B cell (primary cell): ENCODE measurements around the gene ATP7B. TPM values are rescaled to one million over a fixed set of nuclear protein-coding genes. Genes with fewer than 3 reads are reported as not detected.

Source experiments
- ATAC-seq: fragments of 200-7000 bp; cut with Tn5 transposase; one replicate; pipeline ENCODE4 v1.10.0; 2021; ENCODE audit warnings: low read depth, mild to moderate bottlenecking, moderate number of reproducible peaks, moderate library complexity
- CTCF ChIA-PET: fragments of 350-600 bp; sonication (Branson Sonifier 250); formaldehyde crosslinking; loops from one replicate; lab custom pipeline; 2021; ENCODE audit warnings: antibody characterized with exemption, inconsistent platforms; lab: Charles Lee
- POLR2A ChIA-PET: fragments of 350-600 bp; sonication (Branson Sonifier 250); formaldehyde crosslinking; loops from one replicate; lab custom pipeline; 2021; ENCODE audit warnings: antibody characterized with exemption; lab: Charles Lee
- DNase-seq: peaks from one replicate; pipeline ENCODE4 v3.0.0; 2013
- H2AFZ ChIP-seq: 2 replicates; pipeline ENCODE4 v1.6.1; 2012; ENCODE audit warnings: mild to moderate bottlenecking, low read depth, low read length; ENCODE audit not compliant: insufficient read depth, poor library complexity, severe bottlenecking
- H3K27ac ChIP-seq, 2 donors: 1 replicate in 1 of 2; 2 replicates in 1 of 2; pipeline ENCODE4 v1.5.1; 2012 to 2013; ENCODE audit warnings: low read length in 2 of 2, mild to moderate bottlenecking in 2 of 2, moderate library complexity in 1 of 2
- H3K27me3 ChIP-seq, 4 experiments: fragments of 200-600 bp in 1 of 4; sonication (generic) in 1 of 4; replicated peaks in 1 of 4; 1 replicate in 2 of 4; 2 replicates in 2 of 4; pipeline versions ENCODE4 v1.6.1 to v1.7.0; 2013 to 2016; ENCODE audit warnings: low read length in 3 of 4, mild to moderate bottlenecking in 2 of 4, mixed read lengths in 1 of 4, moderate library complexity in 1 of 4; ENCODE audit not compliant: insufficient read depth in 4 of 4, control insufficient read depth in 3 of 4; ENCODE audit errors: control extremely low read depth in 1 of 4
- H3K36me3 ChIP-seq, 2 experiments: replicated peaks in 1 of 2; 1 replicate in 1 of 2; 2 replicates in 1 of 2; pipeline versions ENCODE4 v1.6.1 to v1.7.1; 2013; ENCODE audit warnings: low read length in 1 of 2; ENCODE audit not compliant: insufficient read depth in 2 of 2, control insufficient read depth in 1 of 2; ENCODE audit errors: control extremely low read depth in 1 of 2, extremely low read depth in 1 of 2
- H3K4me1 ChIP-seq, 2 donors: fragments of 200-600 bp in 1 of 2; sonication (generic) in 1 of 2; 1 replicate in 1 of 2; 2 replicates in 1 of 2; pipeline versions ENCODE4 v1.5.1 to v1.6.1; 2013 to 2017; ENCODE audit warnings: low read length in 2 of 2; ENCODE audit not compliant: control insufficient read depth in 2 of 2, insufficient read depth in 2 of 2
- H3K4me2 ChIP-seq: replicated peaks from 2 replicates; pipeline ENCODE3; 2012; ENCODE audit warnings: mild to moderate bottlenecking, low read depth, low read length; ENCODE audit not compliant: poor library complexity, severe bottlenecking
- H3K4me3 ChIP-seq, 5 experiments: fragments of 200-600 bp in 1 of 5; sonication (generic) in 1 of 5; 1 replicate in 3 of 5; 2 replicates in 2 of 5; pipeline versions ENCODE4 v1.5.1 to v1.7.0; 2011 to 2016; ENCODE audit warnings: low read length in 4 of 5, mild to moderate bottlenecking in 4 of 5, low read depth in 2 of 5, control low read depth in 1 of 5, moderate library complexity in 1 of 5; ENCODE audit not compliant: insufficient read depth in 1 of 5; ENCODE audit errors: control extremely low read depth in 1 of 5, extremely low read depth in 1 of 5
- H3K79me2 ChIP-seq: fragments of 200-600 bp; sonication (generic); one replicate; pipeline ENCODE4 v1.6.0; 2016; ENCODE audit warnings: low read length; ENCODE audit not compliant: control insufficient read depth, insufficient read depth
- H3K9ac ChIP-seq: fragments of 200-600 bp; sonication (generic); 2 replicates; pipeline ENCODE4 v1.6.1; 2017; ENCODE audit warnings: mild to moderate bottlenecking, low read length, moderate library complexity
- H3K9me3 ChIP-seq, 3 donors: one replicate each; pipeline versions ENCODE4 v1.6.1 to v1.7.1; 2013; ENCODE audit warnings: low read length in 2 of 3; ENCODE audit not compliant: control insufficient read depth in 2 of 3, insufficient read depth in 1 of 3; ENCODE audit errors: control extremely low read depth in 1 of 3
- H4K20me1 ChIP-seq: 2 replicates; pipeline ENCODE4 v1.6.0; 2012; ENCODE audit warnings: mild to moderate bottlenecking, low read length; ENCODE audit not compliant: insufficient read depth, control insufficient read depth, poor library complexity, severe bottlenecking
- H3K27ac Mint-ChIP-seq: one replicate; pipeline ENCODE4 v1.8.0; 2021; ENCODE audit warnings: mixed read lengths
- H3K27me3 Mint-ChIP-seq: one replicate; pipeline ENCODE4 v1.8.0; 2021; ENCODE audit warnings: mixed read lengths
- H3K4me1 Mint-ChIP-seq: one replicate; pipeline ENCODE4 v1.8.0; 2021; ENCODE audit warnings: mixed read lengths
- H3K4me3 Mint-ChIP-seq: one replicate; pipeline ENCODE4 v1.8.0; 2021; ENCODE audit warnings: mixed read lengths
- H3K9me3 Mint-ChIP-seq: one replicate; pipeline ENCODE4 v1.8.0; 2022; ENCODE audit warnings: mixed read lengths; ENCODE audit not compliant: insufficient read depth
- EZH2 ChIP-seq: IDR thresholded peaks from 2 replicates; pipeline ENCODE4 v1.6.1; 2012; ENCODE audit warnings: borderline replicate concordance, low read depth, mild to moderate bottlenecking, moderate library complexity, low read length; ENCODE audit not compliant: insufficient read depth, poor library complexity, severe bottlenecking
- WGBS: methylation state at CpG from one replicate; pipeline ENCODE4 v1.1.5; 2013; ENCODE audit warnings: missing lambda C conversion rate; ENCODE audit not compliant: insufficient coverage; 5-methylcytosine and 5-hydroxymethylcytosine counted together
- intact Hi-C: fragments of 100-400 bp; cut with micrococcal nuclease; formaldehyde crosslinking; loops from one replicate; pipeline ENCODE4 v1.10.0; 2022
- polyA plus RNA-seq: library from polyadenylated mRNA; depleted of rRNA; stranded (reverse); fragments of >200 nt; gene quantifications from 2 replicates; pipeline ENCODE4 v1.2.3, GENCODE V29; 2012
- total RNA-seq, 2 donors: library from RNA; stranded (reverse); fragments of 120-200 nt in 1 of 2; gene quantifications; 1 replicate in 1 of 2; 2 replicates in 1 of 2; pipeline versions ENCODE4 v1.2.3 to v1.2.4, GENCODE V29; 2013 to 2022
- TF ChIP-seq, protein P1 (sequence below): fragments of 200-600 bp; IDR thresholded peaks from one replicate; pipeline ENCODE4 v1.8.0; 2022; ENCODE audit warnings: antibody characterized with exemption, mild to moderate bottlenecking

Gene ATP7B
- total and polyA plus RNA-seq, 2 donors (not counting 1 experiment from before 2014, with no cell fraction given), result 0.10 to 0.91 TPM

DNA sequence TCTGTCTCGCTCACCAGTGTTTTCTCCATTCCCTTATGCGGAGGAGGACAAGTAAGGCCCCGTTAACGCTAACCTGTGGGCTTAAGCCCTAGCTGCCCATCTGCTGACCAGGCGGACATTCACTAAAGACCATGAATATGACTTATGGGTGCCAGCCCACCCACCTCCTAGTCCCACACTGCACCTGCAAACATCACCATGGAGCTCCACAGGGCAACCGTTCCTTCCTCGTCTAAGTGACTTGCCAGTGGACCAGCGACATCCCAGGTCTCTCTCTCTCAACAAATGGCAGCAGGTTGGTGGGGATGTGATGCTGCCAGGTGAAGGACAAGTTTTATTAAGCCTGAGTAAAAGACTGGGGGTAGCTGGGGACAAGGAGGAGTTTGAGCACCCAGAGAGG, 94.3 kb downstream of the ATP7B start:
- H3K27me3 ChIP-seq, result no peaks in the 10 kb centered on the region
- H3K4me2 ChIP-seq, result no peak overlapping the region
- H3K9ac ChIP-seq, result no peak overlapping the region
- no peaks in the 10 kb centered on the region for H3K36me3 ChIP-seq
- no peak overlapping the region for H3K4me3 Mint-ChIP-seq
- no peaks in the 10 kb centered on the region for H4K20me1 ChIP-seq
- POLR2A ChIA-PET, result no interaction called here
- WGBS, result 100% methylated on average over 5 of the region's 8 CpGs
- peaks cover 4% of the 10 kb centered on the region for H3K27me3 Mint-ChIP-seq
- H3K79me2 ChIP-seq, result no peaks in the 10 kb centered on the region
- no peak for TF ChIP-seq EZH2
- TF ChIP-seq, protein P1, sequence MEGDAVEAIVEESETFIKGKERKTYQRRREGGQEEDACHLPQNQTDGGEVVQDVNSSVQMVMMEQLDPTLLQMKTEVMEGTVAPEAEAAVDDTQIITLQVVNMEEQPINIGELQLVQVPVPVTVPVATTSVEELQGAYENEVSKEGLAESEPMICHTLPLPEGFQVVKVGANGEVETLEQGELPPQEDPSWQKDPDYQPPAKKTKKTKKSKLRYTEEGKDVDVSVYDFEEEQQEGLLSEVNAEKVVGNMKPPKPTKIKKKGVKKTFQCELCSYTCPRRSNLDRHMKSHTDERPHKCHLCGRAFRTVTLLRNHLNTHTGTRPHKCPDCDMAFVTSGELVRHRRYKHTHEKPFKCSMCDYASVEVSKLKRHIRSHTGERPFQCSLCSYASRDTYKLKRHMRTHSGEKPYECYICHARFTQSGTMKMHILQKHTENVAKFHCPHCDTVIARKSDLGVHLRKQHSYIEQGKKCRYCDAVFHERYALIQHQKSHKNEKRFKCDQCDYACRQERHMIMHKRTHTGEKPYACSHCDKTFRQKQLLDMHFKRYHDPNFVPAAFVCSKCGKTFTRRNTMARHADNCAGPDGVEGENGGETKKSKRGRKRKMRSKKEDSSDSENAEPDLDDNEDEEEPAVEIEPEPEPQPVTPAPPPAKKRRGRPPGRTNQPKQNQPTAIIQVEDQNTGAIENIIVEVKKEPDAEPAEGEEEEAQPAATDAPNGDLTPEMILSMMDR, result no peak
- CTCF ChIA-PET, result interaction anchor here (1.1 kb wide), 1 partner anchor 48 kb away, joined by 3 read pairs; no protein-coding TSS in a partner anchor
- intact Hi-C loops, result no loop called here
- no peak overlapping the region for H3K4me3 ChIP-seq
- no peak overlapping the region for H3K27ac ChIP-seq
- ATAC-seq, result no peak
- no peaks in the 10 kb centered on the region for H3K4me1 ChIP-seq
- peaks cover 4% of the 10 kb centered on the region for H3K4me1 Mint-ChIP-seq
- no peak overlapping the region for H2AFZ ChIP-seq
- no peak for DNase-seq
- H3K9me3 Mint-ChIP-seq, result no peaks in the 10 kb centered on the region
- H3K27ac Mint-ChIP-seq, result no peak overlapping the region
- H3K9me3 ChIP-seq, result no peaks in the 10 kb centered on the region

DNA sequence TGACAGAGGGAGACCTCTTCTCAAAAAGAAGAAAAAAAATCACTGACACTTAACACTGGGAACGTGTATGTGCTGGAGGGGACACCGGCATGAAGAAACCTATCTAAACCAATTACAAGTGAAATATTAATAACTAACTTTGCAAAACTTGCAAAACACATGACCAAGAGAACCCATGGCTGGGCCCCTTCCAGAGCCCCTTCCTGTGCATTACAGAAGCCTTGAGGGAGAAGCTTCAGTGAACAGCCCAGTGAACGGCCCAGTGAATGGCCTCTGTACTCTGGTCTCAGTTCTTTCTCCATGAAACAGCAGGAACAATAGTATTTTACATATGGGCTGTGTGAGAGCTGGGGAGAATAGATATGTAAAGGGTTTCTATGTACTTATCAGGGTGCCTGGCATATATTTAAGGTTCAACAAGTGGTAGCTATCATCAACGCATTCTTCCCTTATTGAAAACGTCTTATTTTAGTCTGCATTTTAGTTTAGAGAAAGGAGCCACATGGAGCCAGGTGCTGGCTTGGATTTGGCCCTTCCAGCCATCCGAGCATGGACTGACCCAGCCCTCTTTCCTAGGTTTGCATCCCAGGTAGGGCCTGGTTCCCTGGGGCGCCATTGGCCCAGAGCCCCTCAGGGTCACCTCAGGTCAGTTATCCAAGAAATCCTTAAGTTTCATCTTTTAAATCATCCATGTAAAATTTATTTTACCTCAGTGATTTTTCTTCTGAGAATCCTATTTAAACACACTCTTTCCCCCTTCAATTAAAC, 95.0 kb downstream of the ATP7B start:
- Histone ChIP-seq H3K4me1 (no peaks in the 10 kb centered on the region), H3K9me3 (no peaks in the 10 kb centered on the region), H4K20me1 (no peaks in the 10 kb centered on the region), H3K9ac (no peak overlapping the region), H3K4me2 (no peak overlapping the region), H3K79me2 (no peaks in the 10 kb centered on the region), H2AFZ (no peak overlapping the region), H3K36me3 (no peaks in the 10 kb centered on the region), H3K27ac (no peak overlapping the region), H3K27me3 (no peaks in the 10 kb centered on the region), H3K4me3 (no peak overlapping the region)
- CTCF ChIA-PET, result interaction anchor here (1.1 kb wide), 1 partner anchor 47 kb away, joined by 3 read pairs; no protein-coding TSS in a partner anchor
- WGBS, result 96% methylated on average over 4 of the region's 7 CpGs
- Mint-ChIP-seq H3K4me1 (no peaks in the 10 kb centered on the region), H3K4me3 (no peak overlapping the region), H3K27ac (no peak overlapping the region), H3K27me3 (peaks cover 4% of the 10 kb centered on the region), H3K9me3 (no peaks in the 10 kb centered on the region)
- no peak for DNase-seq
- ATAC-seq, result no peak
- no peak for TF ChIP-seq EZH2
- TF ChIP-seq, protein P1, result no peak
- intact Hi-C loops, result no loop called here
- POLR2A ChIA-PET, result no interaction called here
